ENCODE results near the gene MPV17. TPM values are rescaled to one million over a fixed set of nuclear protein-coding genes. Genes with fewer than 3 reads are reported as not detected.
A peak's percentile ranks its signal among the peaks of the same experiment; 100 is the strongest.
"Not testable (repeated sequence)": the region's sequence is repeated elsewhere in the genome, so short reads cannot be mapped to it uniquely, and the experiment has no call there.

The MPV17 gene
- total and polyA plus RNA-seq, 9 of the 15 experiments (the other 6 are each of a cell fraction or from before 2014, with no cell fraction given): 54.7 to 140 (median 70.2) TPM

DNA sequence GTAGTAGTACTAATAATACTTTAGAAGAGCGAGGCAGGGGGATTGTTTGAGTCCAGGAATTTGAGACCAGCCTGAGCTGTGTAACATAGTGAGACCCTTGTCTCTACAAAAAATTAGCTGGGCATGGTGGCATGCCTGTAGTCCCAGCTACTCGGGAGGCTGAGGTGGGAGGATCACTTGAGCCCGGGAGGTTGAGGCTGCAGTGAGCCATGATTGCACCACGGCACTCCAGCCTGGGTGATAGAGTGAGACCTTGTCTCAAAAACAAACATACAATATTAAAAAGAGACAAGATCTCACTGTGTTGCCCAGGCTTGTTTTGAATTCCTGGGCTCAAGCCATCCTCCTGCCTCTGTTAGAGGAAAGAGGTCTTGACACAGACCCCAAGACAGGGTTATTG, 22.3 kb downstream of the MPV17 start:
- BruUV-seq (replicated peaks); H4K20me1 ChIP-seq (replicated peaks; ENCODE audit: control insufficient read depth, insufficient read depth, low read length); H3K36me3 ChIP-seq (ENCODE audit: control insufficient read depth, insufficient read depth, low read length); H3K9ac ChIP-seq (ENCODE audit: insufficient read depth in 1 of 2, low read depth in 2 of 2, low read length in 2 of 2); H3K9me1 ChIP-seq (ENCODE audit: control insufficient read depth, insufficient read depth, low read length); in situ Hi-C loops (cut with MboI); H3K4me2 ChIP-seq (ENCODE audit: insufficient read depth, low read length); H3K79me2 ChIP-seq (ENCODE audit: control insufficient read depth, insufficient read depth, low read length); H3K4me3 ChIP-seq; CTCF ChIA-PET (ENCODE audit: low intra/inter-chr PET ratio); H3K4me1 ChIP-seq (replicated peaks in 1 of 2; ENCODE audit: control insufficient read depth in 2 of 2, insufficient read depth in 2 of 2, low read length in 2 of 2); H3K9me3 ChIP-seq (replicated peaks; ENCODE audit: control insufficient read depth, insufficient read depth, low read depth, low read length); DNase-seq (ENCODE audit: extremely low read depth in 1 of 4, low spot score in 3 of 4); H3K27me3 ChIP-seq (ENCODE audit: control insufficient read depth in 2 of 2, insufficient read depth in 2 of 2, low read length in 2 of 2); FAIRE-seq; ATAC-seq; H3K27ac ChIP-seq (ENCODE audit: extremely low read depth, low read depth, low read length); H2AFZ ChIP-seq (ENCODE audit: low read depth, low read length): not testable (repeated sequence)
- 38% methylated on average over 4 of the region's 4 CpGs for WGBS (ENCODE audit: insufficient coverage, low coverage, missing lambda C conversion rate)
- peak; percentile 86 for TF ChIP-seq DACH1 (IDR thresholded peaks at IDR 0.05; ENCODE audit: partially characterized antibody)
- intact Hi-C loops (cut with micrococcal nuclease): loop anchor here (5.0 kb wide), 3 partner anchors 72 to 382 kb away; partner anchors contain the start of genes EIF2B4 and SNX17
- POLR2A ChIA-PET: interaction anchor here (1.1 kb wide), 1 partner anchor 22 kb away, joined by 3 read pairs; the partner anchor contains the start of gene MPV17

- no peaks in the 10 kb centered on the region for H3K9me1 ChIP-seq (ENCODE audit: control insufficient read depth, insufficient read depth, low read length)
- 39% methylated on average over 18 of the region's 18 CpGs for WGBS (ENCODE audit: insufficient coverage, low coverage, missing lambda C conversion rate)
- DNase-seq (ENCODE audit: extremely low read depth in 1 of 4, low spot score in 3 of 4): no peak
- intact Hi-C loops (cut with micrococcal nuclease): loop anchor here (10.0 kb wide), 1 partner anchor 334 kb away; no protein-coding TSS in a partner anchor
- BruUV-seq (replicated peaks): no TSS peak
- H3K9ac ChIP-seq (ENCODE audit: insufficient read depth in 1 of 2, low read depth in 2 of 2, low read length in 2 of 2): peak overlapping the region in 1 of 2 experiments; percentile 2; a peak in 1 of 4 replicates
- H3K79me2 ChIP-seq (ENCODE audit: control insufficient read depth, insufficient read depth, low read length): no peaks in the 10 kb centered on the region
- H3K9me3 ChIP-seq (replicated peaks; ENCODE audit: control insufficient read depth, insufficient read depth, low read depth, low read length): no peaks in the 10 kb centered on the region
- H3K4me2 ChIP-seq (ENCODE audit: insufficient read depth, low read length): no peak overlapping the region
- FAIRE-seq: no peak
- H3K27me3 ChIP-seq (ENCODE audit: control insufficient read depth in 2 of 2, insufficient read depth in 2 of 2, low read length in 2 of 2): no peaks in the 10 kb centered on the region; a peak in 1 of 5 replicates
- ChIA-PET POLR2A (no interaction called here), CTCF (ENCODE audit: low intra/inter-chr PET ratio) (no interaction called here)
- ATAC-seq: peak; percentile 57
- TF ChIP-seq MAX (CRISPR knock-in tag; IDR thresholded peaks at IDR 0.05): no peak
- TF ChIP-seq RAD21 (CRISPR knock-in tag; conservative IDR thresholded peaks at IDR 0.05 in 1 of 2, IDR thresholded peaks at IDR 0.05 in 1 of 2): 0 out of 4 replicates have a peak, but pooled peaks of 1 of the 2 experiments have one; percentile 5
- in situ Hi-C loops (cut with MboI): loop anchor here (10.0 kb wide), 1 partner anchor 454 kb away; the partner anchor contains the start of gene DPYSL5
- H3K4me1 ChIP-seq (replicated peaks in 1 of 2; ENCODE audit: control insufficient read depth in 2 of 2, insufficient read depth in 2 of 2, low read length in 2 of 2): peaks cover 4 to 6% of the 10 kb centered on the region in 2 experiments; a peak in 3 of 5 replicates
- no peaks in the 10 kb centered on the region for H3K36me3 ChIP-seq (ENCODE audit: control insufficient read depth, insufficient read depth, low read length)
- no peaks in the 10 kb centered on the region for H4K20me1 ChIP-seq (replicated peaks; ENCODE audit: control insufficient read depth, insufficient read depth, low read length)
- peak overlapping the region; percentile 66 for H2AFZ ChIP-seq (ENCODE audit: low read depth, low read length)
- H3K27ac ChIP-seq (ENCODE audit: extremely low read depth, low read depth, low read length): no peak overlapping the region
- no peak overlapping the region for H3K4me3 ChIP-seq
Observed at GRCh38 chr2:27298391-27299080, 24.4 kb downstream of the MPV17 start.

Data from K562 (cell line).